Dermis microvascular lymphatic vessel endothelial cell (primary cell): ENCODE results near the gene ANKRD17. TPM values are rescaled to one million over a fixed set of nuclear protein-coding genes. Genes with fewer than 3 reads are reported as not detected.
"Not testable (repeated sequence)": the region's sequence is repeated elsewhere in the genome, so short reads cannot be mapped to it uniquely, and the experiment has no call there.

Experiments used
- DNase-seq, 2 donors: peaks; one replicate each; pipeline versions ENCODE4 v3.0.0 to v3.0.0-alpha.2; 2010; ENCODE audit warnings: low read depth in 2 of 2
- total RNA-seq: library from RNA; depleted of rRNA; stranded (reverse); fragments of >200 nt; gene quantifications from 2 replicates; pipeline ENCODE4 v1.2.1, GENCODE V29; 2014

The ANKRD17 gene
- 43.0 and 62.1 TPM in 2 replicates for total RNA-seq

- peak; percentile 90 to 94 for DNase-seq
Measured at GRCh38 chr4:73258686-73259570, at the start of gene ANKRD17. TSS of gene ANKRD17 (minus strand) at chr4:73258798. CDS start at chr4:73258668, 130 bp downstream.

- peak in 1 of 2 donors; percentile 3 for DNase-seq
Measured at GRCh38 chr4:73308286-73308685, 49.7 kb upstream of the ANKRD17 start.

- DNase-seq = no peak
Measured at GRCh38 chr4:73303711-73304110, 45.1 kb upstream of the ANKRD17 start.

GRCh38 chr4:73299548-73300280 is 41.1 kb upstream of the ANKRD17 start:
- DNase-seq = no peak

- not testable (repeated sequence) for DNase-seq
Measured at GRCh38 chr4:73292661-73293060, 34.1 kb upstream of the ANKRD17 start.

- no peak for DNase-seq
Measured at GRCh38 chr4:73281982-73282381, 23.4 kb upstream of the ANKRD17 start.

- no peak for DNase-seq
Measured at GRCh38 chr4:73281396-73281795, 22.8 kb upstream of the ANKRD17 start.

GRCh38 chr4:73277201-73277600 is 18.6 kb upstream of the ANKRD17 start:
- no peak for DNase-seq

- no peak for DNase-seq
Measured at GRCh38 chr4:73275318-73275654, 16.7 kb upstream of the ANKRD17 start.

- no peak for DNase-seq
Measured at GRCh38 chr4:73272816-73273215, 14.2 kb upstream of the ANKRD17 start.

GRCh38 chr4:73267050-73267449 is 8.5 kb upstream of the ANKRD17 start:
- DNase-seq = no peak

GRCh38 chr4:73259571-73260090 is 1.0 kb upstream of the ANKRD17 start:
- DNase-seq = no peak

GRCh38 chr4:73258436-73258685 is 237 bp downstream of the ANKRD17 start:
- peak in 1 of 2 donors; percentile 1 for DNase-seq

GRCh38 chr4:73257651-73258435 is 755 bp downstream of the ANKRD17 start:
- peak; percentile 36 to 72 for DNase-seq

GRCh38 chr4:73257234-73257633 is 1.4 kb downstream of the ANKRD17 start:
- DNase-seq = peak; percentile 80 to 90

GRCh38 chr4:73255847-73256246 is 2.8 kb downstream of the ANKRD17 start:
- peak in 1 of 2 donors; percentile 5 for DNase-seq

- DNase-seq = no peak
Measured at GRCh38 chr4:73252001-73252400, 6.6 kb downstream of the ANKRD17 start.

- peak in 1 of 2 donors; percentile 4 for DNase-seq
Measured at GRCh38 chr4:73251384-73251783, 7.2 kb downstream of the ANKRD17 start.

GRCh38 chr4:73250642-73251041 is 8.0 kb downstream of the ANKRD17 start:
- no peak for DNase-seq

- peak; percentile 31 to 55 for DNase-seq
Measured at GRCh38 chr4:73248821-73249220, 9.8 kb downstream of the ANKRD17 start.

- DNase-seq = no peak
Measured at GRCh38 chr4:73248416-73248815, 10.2 kb downstream of the ANKRD17 start.

GRCh38 chr4:73247100-73247499 is 11.5 kb downstream of the ANKRD17 start:
- DNase-seq = no peak
